Measurements from ENCODE around the gene ZBTB7B. TPM values are rescaled to one million over a fixed set of nuclear protein-coding genes. Genes with fewer than 3 reads are reported as not detected.

The ZBTB7B gene
- total and polyA plus RNA-seq, 9 of the 15 experiments (the other 6 are each of a cell fraction or from before 2014, with no cell fraction given), result 0.04 to 46.5 (median 15.2) TPM

DNA sequence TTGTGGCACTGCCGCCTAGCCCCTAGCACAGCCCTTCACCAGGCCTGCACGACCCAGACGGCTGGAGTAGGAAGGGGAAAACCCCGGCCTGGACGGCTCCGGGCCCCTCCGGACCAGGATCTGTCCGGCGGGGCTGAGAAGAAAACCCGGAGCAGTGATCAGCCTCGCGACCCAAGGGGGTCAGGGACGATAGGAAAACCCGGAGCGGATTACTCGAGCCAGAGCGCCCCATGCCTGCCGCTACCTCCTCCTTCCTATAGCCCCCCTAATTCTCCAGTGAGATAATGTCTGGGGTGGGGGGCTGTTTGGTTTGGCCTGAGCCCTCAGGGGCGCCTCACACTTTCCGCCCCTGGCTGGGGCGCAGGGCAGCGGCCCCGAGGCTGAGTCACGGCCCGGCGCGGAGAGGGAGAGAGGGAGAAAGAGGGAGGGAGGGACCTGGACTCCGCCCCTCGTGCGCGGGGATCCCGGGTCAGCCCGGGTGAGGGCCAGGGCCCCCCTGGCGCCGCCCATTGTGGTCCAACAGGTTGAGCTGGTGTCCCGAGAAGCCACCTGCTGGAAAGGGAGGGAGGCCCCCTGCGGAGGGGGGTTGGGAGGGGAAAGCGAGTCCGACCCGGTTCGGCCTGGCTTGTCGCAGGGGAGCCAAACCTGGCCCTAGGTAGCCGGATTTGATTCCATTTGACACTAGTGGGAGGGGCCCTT lies 1.7 kb upstream of the ZBTB7B start (continued):
- TF ChIP-seq, protein P1, sequence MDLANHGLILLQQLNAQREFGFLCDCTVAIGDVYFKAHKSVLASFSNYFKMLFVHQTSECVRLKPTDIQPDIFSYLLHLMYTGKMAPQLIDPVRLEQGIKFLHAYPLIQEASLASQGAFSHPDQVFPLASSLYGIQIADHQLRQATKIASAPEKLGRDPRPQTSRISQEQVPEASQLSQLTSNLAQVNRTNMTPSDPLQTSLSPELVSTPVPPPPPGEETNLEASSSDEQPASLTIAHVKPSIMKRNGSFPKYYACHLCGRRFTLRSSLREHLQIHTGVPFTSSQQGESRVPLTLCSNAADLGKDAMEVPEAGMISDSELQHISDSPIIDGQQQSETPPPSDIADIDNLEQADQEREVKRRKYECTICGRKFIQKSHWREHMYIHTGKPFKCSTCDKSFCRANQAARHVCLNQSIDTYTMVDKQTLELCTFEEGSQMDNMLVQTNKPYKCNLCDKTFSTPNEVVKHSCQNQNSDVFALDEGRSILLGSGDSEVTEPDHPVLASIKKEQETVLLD (IDR thresholded peaks at IDR 0.05), result peak; percentile 84
- TF ChIP-seq CHD2 (IDR thresholded peaks at IDR 0.05; ENCODE audit: low read depth, low read length) (no peak), TBP (optimal IDR thresholded peaks at IDR 0.05; ENCODE audit: low read depth, low read length) (peak; percentile 73), XRCC5 (IDR thresholded peaks at IDR 0.05; ENCODE audit: low read depth, low read length) (no peak; the same call in 1 of the 2 replicates), NUFIP1 (IDR thresholded peaks at IDR 0.05; ENCODE audit: partially characterized antibody) (peak; percentile 96), HIVEP1 (CRISPR knock-in tag; IDR thresholded peaks at IDR 0.05) (peak; percentile 26; the same call in 1 of the 2 replicates), TAF7 (tag; IDR thresholded peaks at IDR 0.05) (peak; percentile 68; the same call in 1 of the 2 replicates), ZNF121 (CRISPR knock-in tag; conservative IDR thresholded peaks at IDR 0.05) (no peak), CBFA2T2 (conservative IDR thresholded peaks at IDR 0.05) (no peak), MTA1 (IDR thresholded peaks at IDR 0.05; ENCODE audit: borderline replicate concordance) (peak; percentile 87), PML (IDR thresholded peaks at IDR 0.05; ENCODE audit: low read length) (peak; percentile 66; the same call in 1 of the 2 replicates), ZNF354B (CRISPR knock-in tag; IDR thresholded peaks at IDR 0.05) (no peak), ZNF224 (CRISPR knock-in tag; IDR thresholded peaks at IDR 0.05) (0 out of 2 replicates have a peak, but pooled peaks have one; percentile 21), MCM5 (IDR thresholded peaks at IDR 0.05; ENCODE audit: low read depth) (no peak), CBFB (CRISPR knock-in tag; IDR thresholded peaks at IDR 0.05) (no peak), ASH1L (IDR thresholded peaks at IDR 0.05; ENCODE audit: borderline replicate concordance, low read depth, partially characterized antibody) (no peak), ELF2 (CRISPR knock-in tag; IDR thresholded peaks at IDR 0.05) (0 out of 2 replicates have a peak, but pooled peaks have one; percentile 12), ZNF695 (CRISPR knock-in tag; IDR thresholded peaks at IDR 0.05) (no peak), ZNF445 (CRISPR knock-in tag; IDR thresholded peaks at IDR 0.05; ENCODE audit: low read depth) (no peak), MTA2 (IDR thresholded peaks at IDR 0.05; ENCODE audit: low read depth) (peak; percentile 46), FOXJ3 (CRISPR knock-in tag; IDR thresholded peaks at IDR 0.05) (no peak)
- TF ChIP-seq, protein P2, sequence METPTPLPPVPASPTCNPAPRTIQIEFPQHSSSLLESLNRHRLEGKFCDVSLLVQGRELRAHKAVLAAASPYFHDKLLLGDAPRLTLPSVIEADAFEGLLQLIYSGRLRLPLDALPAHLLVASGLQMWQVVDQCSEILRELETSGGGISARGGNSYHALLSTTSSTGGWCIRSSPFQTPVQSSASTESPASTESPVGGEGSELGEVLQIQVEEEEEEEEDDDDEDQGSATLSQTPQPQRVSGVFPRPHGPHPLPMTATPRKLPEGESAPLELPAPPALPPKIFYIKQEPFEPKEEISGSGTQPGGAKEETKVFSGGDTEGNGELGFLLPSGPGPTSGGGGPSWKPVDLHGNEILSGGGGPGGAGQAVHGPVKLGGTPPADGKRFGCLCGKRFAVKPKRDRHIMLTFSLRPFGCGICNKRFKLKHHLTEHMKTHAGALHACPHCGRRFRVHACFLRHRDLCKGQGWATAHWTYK (CRISPR knock-in tag; IDR thresholded peaks at IDR 0.05), result peak; percentile 58; the same call in 1 of the 2 replicates
- TF ChIP-seq, protein P3, sequence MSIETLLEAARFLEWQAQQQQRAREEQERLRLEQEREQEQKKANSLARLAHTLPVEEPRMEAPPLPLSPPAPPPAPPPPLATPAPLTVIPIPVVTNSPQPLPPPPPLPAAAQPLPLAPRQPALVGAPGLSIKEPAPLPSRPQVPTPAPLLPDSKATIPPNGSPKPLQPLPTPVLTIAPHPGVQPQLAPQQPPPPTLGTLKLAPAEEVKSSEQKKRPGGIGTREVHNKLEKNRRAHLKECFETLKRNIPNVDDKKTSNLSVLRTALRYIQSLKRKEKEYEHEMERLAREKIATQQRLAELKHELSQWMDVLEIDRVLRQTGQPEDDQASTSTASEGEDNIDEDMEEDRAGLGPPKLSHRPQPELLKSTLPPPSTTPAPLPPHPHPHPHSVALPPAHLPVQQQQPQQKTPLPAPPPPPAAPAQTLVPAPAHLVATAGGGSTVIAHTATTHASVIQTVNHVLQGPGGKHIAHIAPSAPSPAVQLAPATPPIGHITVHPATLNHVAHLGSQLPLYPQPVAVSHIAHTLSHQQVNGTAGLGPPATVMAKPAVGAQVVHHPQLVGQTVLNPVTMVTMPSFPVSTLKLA (conservative IDR thresholded peaks at IDR 0.05), result peak; percentile 89 to 93
- TF ChIP-seq, protein P4, sequence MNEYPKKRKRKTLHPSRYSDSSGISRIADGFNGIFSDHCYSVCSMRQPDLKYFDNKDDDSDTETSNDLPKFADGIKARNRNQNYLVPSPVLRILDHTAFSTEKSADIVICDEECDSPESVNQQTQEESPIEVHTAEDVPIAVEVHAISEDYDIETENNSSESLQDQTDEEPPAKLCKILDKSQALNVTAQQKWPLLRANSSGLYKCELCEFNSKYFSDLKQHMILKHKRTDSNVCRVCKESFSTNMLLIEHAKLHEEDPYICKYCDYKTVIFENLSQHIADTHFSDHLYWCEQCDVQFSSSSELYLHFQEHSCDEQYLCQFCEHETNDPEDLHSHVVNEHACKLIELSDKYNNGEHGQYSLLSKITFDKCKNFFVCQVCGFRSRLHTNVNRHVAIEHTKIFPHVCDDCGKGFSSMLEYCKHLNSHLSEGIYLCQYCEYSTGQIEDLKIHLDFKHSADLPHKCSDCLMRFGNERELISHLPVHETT (CRISPR knock-in tag; conservative IDR thresholded peaks at IDR 0.05 in 1 of 2, IDR thresholded peaks at IDR 0.05 in 1 of 2), result peak in 1 of 2 experiments; percentile 76; a peak in 2 of 4 replicates

Data from K562 (cell line).